Activated CD4-positive, alpha-beta T cell treated with anti-CD3 and anti-CD28 coated beads for 24 hours (primary cell): ENCODE data around the gene CD207.
A peak's percentile ranks its signal among the peaks of the same experiment; 100 is the strongest.
"Not testable (repeated sequence)": the region's sequence is repeated elsewhere in the genome, so short reads cannot be mapped to it uniquely, and the experiment has no call there.

ENCODE experiments used
- DNase-seq, 2 donors: peaks; one replicate each; pipeline ENCODE4 v3.0.0-alpha.2; 2020; ENCODE audit warnings: low read depth in 2 of 2

Gene CD207

DNA sequence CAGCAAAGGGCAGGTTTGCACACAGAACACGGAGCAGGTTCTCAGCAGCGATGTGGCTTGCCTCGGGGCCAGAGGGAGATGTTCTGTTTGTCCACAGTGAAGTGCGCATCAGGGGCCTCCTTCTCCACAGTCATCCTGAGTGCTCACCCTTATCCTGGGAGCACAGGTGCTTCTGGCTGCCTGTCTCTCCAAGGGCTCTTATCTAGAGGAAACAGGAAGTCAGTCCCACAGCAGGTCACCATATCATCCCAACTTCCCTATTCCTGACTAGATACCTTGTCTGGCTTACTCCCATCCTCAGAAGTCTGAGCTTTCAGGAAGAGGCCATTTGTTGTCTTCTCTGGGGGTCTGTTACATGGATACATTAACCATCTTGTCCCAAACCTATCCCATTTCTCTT is at the start of gene CD207:
Gene CD207, minus strand, starts transcription at position 174 of the 400 bp plus-strand sequence. Its CDS starts 40 bp downstream, at position 134.
- DNase-seq: no peak

DNA sequence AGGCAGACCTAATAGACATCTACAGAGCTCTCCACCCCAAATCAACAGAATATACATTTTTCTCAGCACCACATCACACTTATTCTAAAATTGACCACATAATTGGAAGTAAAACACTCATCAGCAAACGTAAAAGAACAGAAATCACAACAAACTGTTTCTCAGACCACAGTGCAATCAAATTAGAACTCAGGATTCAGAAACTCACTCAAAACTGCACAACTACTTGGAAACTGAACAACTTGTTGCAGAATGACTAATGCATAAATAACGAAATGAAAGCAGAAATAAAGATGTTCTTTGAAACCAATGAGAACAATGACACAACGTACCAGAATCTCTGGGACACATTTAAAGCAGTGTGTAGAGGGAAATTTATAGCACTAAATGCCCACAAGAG is 42.9 kb upstream of the CD207 start:
- not testable (repeated sequence) for DNase-seq

DNA sequence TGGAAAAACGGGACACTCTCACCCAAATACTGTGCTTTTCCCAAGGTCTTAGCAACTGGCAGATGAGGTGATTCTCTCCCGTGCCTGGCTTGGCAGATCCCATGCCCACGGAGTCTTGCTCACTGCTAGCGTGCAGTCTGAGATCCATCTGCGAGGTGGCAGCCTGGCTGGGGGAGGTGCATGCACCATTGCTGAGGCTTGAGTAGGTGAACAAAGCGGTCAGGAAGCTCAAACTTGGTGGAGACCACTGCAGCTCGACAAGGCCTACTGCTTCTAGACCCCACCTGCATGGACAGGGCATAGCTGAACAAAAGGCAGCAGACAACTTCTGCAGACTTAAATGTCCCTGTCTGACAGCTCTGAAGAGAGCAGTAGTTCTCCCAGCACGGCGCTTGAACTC is 40.5 kb upstream of the CD207 start:
- DNase-seq: not testable (repeated sequence)

DNA sequence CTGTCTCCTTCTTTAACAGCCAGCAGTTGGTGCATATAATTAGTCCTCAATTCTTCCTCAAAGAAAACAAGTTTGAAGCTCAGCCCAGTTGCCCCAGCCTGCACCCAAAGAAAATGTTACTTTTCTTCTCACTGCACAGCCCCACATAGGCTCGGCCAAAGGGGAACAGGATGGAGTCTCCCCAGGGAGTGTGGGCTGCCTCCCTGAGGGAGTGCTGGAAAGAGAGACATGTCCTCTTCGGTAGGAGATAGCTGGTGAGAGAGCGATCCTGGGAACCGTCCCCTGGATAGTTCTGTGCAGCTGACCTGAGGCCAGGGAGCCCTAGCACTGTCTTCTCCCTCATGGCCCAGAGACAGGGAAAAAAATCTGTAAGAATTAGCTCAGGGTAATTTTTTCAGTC is 37.9 kb upstream of the CD207 start:
- no peak for DNase-seq

DNA sequence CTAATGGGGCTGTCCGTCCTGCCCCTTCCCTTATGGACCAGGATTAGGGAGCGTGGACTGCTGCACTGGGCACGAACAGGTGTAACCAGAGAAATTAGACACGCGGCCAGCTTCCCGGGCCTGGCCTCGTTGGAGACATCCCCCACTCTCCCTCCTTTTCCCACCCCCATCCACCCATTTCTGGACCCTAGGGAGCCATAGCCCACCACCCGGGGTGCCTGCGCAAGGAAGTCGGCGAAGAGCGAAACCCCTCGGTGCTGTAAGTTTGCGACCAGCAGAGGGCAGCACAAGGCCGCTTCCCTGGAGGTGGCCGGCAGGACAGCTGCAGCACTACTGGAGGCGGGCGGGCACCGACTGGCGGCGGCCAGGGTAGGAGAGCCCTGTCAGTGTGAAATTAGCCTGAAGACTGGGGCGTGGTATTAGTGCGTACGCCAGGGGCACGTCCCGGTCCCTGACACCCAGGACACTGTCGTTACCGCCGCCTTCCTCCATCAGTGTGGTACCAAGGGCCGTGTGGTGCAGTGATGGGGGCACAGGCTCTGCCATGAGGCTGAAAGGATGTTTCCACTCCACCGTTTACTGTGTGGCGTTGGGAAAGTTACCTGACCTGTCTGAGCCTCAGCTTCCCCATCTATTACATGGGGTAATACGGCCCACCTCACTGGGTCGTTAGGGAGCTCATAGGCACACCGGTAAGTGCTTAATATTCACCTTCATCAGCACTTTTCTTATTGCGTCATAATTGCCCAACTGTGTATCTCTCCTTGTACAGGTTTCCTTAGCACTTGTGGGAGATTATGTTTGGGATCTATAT is 36.0 kb upstream of the CD207 start:
- peak; percentile 70 to 83 for DNase-seq

DNA sequence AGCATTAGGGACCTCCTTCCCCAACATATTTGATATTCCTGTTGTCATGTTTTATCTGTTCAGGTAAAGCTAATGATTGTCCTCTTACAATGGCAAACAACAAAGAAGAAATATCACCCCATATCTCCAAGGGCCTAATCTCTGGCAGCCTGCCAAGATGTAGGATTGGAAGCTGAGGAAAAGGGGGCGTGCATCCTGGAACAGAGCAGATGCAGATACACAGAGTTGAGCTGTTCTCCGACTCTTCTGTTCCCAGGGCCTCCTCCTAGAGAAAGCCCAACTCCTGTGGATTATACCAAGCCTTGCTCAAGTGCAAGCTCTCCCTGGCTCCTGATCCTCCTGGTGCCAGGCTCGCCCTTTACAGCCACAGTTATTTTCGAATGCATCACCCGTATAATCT is 35.2 kb upstream of the CD207 start:
- DNase-seq: no peak

DNA sequence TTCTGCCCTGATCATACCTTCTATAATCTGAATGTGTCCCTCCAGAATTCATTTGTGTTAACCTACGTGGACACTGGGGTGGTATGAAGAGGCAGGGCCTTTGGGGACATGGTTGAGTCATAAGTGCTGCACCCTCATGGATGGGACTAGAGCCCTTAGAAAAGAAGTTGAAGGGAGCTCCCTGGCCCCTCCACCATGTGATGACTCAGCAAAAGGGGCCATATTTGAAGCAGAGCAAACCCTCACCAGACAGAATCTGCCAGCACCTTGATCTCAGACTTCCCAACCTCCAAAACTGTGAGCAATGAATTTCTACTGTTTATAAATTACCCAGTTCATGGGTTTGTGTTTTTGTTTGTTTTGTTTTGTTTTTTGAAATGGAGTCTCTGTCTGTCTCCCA is 33.4 kb upstream of the CD207 start:
- no peak for DNase-seq

DNA sequence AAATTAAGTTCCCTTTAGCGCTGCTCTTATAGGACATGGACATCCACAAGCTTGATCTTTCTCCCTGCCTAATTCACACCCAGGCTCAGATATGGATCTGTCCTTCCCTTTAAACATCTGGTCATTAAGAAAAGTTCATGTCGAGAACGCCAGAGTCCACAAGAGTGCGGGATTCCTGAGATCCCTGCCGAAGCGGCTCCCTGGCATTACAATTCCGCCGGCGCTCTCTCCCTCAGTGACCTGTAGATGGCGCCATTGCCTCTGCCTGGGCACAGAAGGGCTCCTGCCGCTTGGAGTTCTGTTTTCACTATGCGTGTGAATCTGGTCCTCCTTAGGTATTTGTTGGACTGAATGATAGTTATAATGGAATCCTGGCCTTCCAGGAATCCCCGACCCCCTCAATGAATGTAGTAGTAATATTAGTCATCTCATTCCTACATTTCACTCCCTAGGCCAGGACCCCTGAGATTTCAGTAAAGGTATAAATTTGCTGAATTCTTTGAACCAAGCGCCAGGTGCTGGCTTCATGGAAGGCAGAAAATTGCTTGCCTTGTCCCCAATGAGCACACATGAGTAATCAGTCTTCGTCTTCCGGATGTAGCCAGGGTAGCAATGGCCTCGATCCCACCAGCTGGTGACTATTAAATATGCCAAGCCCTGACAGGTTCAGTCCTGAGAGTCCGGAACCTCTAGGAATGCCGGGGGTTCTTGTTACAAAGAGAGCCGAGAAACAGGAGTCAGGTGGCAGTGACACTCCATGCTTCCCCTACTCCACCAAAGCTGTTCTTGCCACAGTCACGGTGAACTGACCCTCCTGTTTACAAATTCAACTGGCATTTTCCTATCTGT is 26.4 kb upstream of the CD207 start:
- DNase-seq: peak; percentile 62 to 74

DNA sequence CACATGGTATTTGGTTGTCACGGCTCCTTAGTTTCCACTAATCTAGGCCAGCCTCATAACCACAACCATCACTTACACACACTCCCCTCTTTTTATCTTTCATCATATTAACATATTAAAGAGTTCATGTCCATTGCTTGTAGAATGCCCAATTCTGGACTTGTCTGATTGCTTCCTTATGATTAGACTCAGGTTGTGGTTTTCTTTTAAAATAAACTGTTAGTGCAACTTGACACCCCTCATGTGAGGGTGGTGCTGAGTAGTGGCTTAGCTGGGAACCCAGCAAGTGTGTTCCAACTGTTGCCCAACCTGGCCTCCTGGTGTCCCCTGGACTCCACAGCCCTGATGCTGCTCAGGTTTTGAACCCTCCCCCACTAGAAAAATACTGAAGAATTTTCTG is 20.1 kb upstream of the CD207 start:
- DNase-seq: no peak

DNA sequence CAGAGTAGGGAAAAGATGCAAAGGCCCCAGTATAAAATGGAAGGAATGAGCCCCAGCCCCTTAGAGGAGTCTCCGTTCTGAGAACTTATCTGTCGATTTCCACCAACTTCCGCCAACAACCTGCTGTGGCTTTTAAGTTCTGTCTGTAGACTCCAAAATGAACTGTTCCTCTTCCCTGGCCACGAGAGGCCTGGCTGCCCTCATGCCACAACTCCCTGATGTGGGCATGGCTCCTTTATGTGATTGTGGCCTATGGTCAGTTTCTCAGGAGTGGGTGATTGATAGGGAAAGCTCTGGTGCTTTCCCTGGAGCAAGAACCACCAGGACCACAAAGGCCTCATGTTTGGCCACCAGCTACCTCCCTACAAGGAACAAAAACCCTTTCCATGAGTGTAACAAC is 18.8 kb upstream of the CD207 start:
- DNase-seq: no peak

DNA sequence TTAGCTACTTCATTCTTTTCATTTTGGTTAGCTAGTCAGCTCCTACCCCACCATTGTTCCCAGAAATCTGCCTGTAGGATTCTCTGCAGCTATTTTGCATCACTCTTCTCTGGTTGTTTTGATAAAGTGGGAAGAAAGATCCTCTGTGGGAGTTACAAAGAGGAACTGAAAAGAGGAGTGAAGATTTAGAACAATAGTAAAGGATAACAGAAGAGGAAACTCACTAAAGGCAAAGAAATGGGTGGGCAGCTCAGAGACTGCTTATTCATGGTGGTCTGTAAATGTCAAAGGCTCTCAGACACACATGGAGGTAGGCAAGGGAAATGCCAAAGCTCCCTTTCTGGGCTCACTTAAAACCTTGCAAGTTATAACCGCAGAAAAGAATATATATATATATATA is 17.2 kb upstream of the CD207 start:
- DNase-seq: no peak

DNA sequence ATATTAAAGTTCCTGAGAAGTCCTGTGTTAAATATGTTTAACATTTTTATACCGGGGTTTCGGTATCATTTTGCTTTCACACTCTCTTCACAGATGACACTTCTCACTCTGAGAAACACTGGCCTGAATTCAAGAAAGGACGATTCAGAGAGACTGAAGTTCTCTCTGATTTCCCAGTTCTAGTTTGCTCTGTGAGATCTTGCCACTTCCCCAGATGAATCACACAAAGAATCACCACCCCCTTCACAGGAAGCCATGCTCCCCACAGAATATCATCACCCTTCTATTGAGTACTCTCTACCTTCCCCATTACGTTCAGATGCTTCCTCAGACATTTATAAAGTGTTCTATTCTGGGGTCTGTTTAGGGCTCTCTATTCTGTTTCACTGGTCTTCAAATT is 16.1 kb upstream of the CD207 start:
- peak in 1 of 2 donors; percentile 20 for DNase-seq

DNA sequence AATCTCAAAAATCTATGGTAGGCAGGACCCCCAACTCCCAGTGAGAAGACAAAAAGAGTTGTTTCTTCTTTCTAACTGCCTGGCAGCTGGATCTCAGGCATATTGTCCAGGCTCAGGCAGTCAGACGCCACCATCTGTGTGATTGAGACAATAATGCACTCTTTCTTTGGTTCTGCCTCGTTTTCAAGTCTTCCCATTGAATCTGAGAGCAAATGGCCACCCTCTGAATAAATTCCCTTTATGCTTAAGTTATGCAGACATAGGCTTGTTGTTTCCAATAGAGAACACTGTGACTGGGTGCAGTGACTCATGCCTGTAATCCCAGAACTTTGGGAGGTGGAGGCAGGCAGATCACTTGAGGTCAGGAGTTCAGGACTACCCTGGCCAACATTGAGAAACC is 15.3 kb upstream of the CD207 start:
- DNase-seq: no peak

DNA sequence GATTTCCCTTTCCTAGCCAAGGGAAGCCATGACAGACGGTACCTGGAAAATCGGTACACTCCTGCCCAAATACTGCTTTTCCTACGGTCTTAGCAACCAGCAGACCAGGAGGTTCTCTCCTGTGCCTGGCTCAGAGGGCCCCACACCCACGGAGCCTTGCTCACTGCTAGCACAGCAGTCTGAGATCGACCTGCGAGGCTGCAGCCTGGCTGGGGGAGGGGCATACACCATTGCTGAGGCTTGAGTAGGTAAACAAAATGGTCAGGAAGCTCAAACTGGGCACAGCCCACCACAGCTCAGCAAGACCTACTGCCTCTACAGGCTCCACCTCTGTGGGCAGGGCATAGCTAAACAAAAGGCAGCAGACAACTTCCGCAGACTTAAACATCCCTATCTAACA is 6.8 kb upstream of the CD207 start:
- DNase-seq: no peak

DNA sequence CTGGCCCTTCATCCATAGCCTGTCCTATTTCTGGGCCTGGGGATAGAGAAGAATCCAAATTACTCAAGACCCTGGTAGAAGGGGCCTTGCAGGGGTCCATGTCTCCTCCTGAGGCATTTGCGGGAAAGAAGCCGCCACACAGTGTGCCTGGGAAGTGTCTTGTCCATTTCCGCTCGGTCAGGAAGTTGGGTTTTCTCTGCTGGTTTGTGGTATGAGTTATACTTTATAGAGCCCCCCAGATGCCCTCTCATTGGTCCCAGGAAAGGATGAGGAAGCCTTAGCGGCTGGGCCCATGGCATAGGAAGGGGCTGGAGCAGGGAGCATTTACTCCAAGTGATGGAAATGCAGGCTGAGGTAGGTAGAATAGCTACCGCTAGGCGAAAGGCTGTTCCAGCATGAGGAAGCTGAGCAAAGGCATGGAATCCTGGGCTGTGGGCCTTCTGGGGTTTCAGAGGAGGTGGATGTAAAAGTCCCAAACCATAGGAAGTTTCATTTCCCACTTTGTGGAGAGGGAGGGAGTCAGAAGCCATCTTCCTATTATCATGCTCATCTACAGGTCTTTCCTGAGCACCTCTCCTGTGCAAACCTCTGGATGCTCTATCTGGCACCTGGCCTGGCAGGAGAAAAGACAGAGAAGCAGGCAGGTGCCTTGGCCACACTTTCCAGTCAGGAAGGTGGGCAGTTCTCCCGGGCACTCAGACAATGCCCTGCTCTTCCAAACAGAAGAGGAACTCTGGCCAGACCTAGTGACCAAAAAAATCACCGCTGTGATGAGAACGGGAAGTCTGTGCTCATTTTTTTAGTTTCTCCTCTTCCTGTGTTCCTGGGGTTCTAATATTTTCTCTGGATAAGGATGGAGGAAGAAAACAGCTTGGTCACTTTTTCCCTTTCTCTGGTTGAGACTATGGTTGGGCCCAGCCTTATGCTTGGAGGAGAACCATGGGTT is 2.6 kb upstream of the CD207 start:
- DNase-seq: no peak

DNA sequence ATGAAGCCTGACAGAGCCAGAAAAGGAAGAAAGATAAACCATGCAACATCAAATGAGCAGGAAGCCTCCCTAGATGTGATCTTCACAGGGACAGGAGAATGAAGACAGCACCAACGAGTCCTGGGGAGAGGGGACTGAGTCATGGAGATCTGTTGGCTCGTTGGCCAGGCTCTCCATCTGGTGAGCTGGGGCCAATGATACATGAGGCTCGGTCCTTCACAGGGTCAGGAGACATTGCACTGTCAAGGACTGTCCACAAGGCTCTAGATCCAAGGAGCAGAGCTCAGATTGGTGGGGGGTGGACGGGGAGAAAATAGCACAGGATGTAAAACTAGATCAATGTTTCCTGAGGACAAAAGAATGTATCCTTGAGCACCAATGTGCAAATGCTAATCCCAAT is 735 bp downstream of the CD207 start:
- no peak for DNase-seq

DNA sequence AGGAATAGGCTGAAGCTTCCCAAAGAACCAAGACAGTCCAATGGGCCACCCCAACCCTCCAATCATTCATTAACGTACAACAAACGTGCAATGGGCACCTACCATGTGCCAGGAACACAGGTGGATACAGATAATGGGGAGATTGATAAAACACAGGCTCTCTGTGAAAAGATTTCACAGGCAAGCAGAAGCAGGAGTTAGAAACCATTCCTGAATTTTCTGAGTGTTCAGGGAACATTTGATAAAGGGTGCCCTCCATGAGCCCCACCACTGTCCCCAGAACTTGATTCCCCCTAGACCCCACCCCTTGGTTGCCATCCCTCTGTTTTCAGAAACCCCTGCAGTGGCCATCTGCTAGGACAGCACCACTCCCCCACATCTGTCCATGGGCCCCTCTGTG is 1.5 kb downstream of the CD207 start:
- DNase-seq: no peak

DNA sequence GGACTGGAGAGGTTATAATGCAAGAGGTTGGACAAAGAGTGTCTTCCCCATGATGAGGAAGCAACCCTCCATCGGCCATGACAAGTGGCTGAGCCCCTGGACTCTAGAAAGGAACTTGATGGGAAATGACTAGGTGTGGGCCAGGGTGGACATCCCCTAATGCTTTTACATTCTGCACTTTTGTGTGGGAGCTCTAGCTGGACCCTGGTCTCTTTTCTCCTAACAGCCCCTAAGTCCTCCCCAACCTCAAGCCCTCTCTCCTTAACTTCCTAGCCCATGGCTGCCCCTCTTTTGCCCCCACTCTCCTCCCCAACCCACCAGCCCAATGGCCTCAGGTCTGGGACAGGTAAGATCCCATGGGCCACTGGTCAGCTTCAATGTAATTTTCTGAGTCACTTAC is 2.4 kb downstream of the CD207 start:
- no peak for DNase-seq

DNA sequence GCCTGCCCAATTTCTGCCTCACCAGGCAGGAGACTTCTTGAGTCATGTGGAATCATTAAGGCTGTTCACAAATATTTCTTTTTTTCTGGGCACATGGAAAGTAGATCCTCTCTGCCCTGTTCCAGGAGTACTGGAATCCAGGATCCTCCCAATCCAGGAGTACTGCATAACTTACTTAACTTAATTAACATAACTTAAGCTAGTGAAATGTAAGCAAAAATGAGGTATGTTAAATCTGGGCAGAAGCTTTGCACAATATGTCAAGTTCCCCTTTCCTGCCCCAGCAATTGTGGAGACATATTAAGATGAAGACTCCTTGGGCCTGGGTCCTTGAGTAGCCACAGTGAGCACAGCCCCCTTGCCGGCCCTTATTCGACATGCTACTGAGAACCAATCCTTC is 3.2 kb downstream of the CD207 start:
- no peak for DNase-seq

DNA sequence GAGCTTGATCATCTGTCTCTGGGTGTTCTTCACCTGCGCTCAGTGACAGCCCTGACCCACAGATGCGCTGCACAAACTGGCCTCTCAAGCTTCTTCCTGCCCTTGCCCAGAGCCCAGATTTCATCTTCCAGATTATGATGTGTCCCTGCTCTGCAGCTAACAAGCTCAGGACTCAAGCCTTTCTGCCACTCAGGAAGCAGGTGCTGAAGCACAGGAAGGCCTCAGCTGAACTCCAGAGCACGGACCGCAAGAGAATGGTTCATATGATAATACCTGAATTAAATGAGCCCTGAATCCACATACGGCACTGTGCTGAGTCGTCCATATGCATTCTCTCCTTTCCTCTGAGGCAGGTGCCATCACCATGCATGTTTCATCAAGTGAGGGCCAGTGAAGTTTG is 3.8 kb downstream of the CD207 start:
- no peak for DNase-seq

DNA sequence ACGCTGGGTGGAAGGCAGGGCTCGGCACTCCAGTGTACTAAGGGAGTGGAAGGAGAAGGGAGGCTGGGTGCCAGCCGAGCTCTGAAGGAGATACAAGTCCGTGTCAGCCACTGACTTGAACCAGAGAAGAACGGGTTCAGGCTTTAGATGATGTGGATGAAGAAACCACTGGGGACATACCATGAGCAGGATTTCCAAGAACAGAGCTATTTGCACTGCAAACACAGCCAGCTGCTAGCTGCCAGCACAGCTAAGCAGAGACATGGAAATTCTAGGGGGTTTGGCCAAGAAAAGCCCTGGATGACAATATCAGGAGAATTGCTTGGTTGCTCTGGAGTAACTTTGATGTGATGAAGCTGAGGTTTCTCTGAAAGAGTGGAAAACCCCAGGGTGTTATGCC is 5.2 kb downstream of the CD207 start:
- DNase-seq: no peak

DNA sequence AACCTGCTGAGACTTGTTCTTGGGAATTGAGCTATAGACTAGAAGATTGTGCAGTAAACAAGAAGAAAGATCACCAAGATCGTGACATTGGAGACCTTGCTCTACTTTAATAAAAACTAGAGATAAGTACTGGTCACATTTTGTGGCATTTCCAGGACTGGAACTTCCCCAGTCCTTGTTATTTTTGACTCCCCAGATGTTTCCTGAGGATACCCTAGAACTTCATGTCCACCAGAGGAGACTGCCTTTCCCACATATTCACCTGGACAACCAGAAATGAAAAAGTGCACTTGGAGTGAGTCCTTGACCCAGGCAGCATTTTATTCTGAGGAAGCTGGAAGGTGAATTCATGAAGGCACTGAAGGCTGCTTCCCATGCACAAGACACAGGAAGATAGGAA is 5.7 kb downstream of the CD207 start:
- no peak for DNase-seq
